DOHH2 (cell line): Measurements from ENCODE around the gene GNG8.

ENCODE experiments used
- CTCF ChIP-seq: fragments of 200-600 bp; sonication (generic); IDR thresholded peaks from one replicate; pipeline ENCODE4 v1.5.1; 2014; ENCODE audit warnings: antibody characterized with exemption, mild to moderate bottlenecking, low read depth, low read length; ENCODE audit not compliant: poor library complexity, severe bottlenecking
- EZH2phosphoT487 ChIP-seq: fragments of 200-600 bp; sonication (generic); IDR thresholded peaks from 2 replicates; pipeline ENCODE4 v1.6.1; 2017; ENCODE audit warnings: borderline replicate concordance, mild to moderate bottlenecking, antibody characterized with exemption, low read length, moderate library complexity, mixed read lengths

GRCh38 chr19:46621191-46622117 is 14.5 kb downstream of the GNG8 start:
- TF ChIP-seq CTCF (peak; percentile 31), EZH2phosphoT487 (no peak)
